Stimulated activated naive CD8-positive, alpha-beta T cell treated with anti-CD3 and anti-CD28 coated beads, Interleukin-15, Interleukin-2, amounts not matched to agents 100 ng/mL and 50 ng/mL, for 24 hours (primary cell): ENCODE results near the gene KLHDC7B.

Experiments used
- H3K27ac Mint-ChIP-seq: one replicate; pipeline ENCODE4 v1.8.0; 2021; ENCODE audit warnings: mild to moderate bottlenecking, mixed read lengths
- H3K27me3 Mint-ChIP-seq: one replicate; pipeline ENCODE4 v1.8.0; 2021; ENCODE audit warnings: mixed read lengths
- H3K36me3 Mint-ChIP-seq: one replicate; pipeline ENCODE4 v1.8.0; 2021; ENCODE audit warnings: low read depth, mixed read lengths
- H3K4me1 Mint-ChIP-seq: one replicate; pipeline ENCODE4 v1.8.0; 2021; ENCODE audit warnings: low read depth, mixed read lengths
- H3K4me3 Mint-ChIP-seq: one replicate; pipeline ENCODE4 v1.8.0; 2021; ENCODE audit warnings: mild to moderate bottlenecking, mixed read lengths
- H3K9me3 Mint-ChIP-seq: one replicate; pipeline ENCODE4 v1.8.0; 2021; ENCODE audit warnings: mixed read lengths

KLHDC7B gene

GRCh38 chr22:50597097-50597496 is 51.4 kb downstream of the KLHDC7B start:
- Mint-ChIP-seq H3K36me3 (peaks cover 14% of the 10 kb centered on the region), H3K27ac (no peak overlapping the region), H3K9me3 (no peaks in the 10 kb centered on the region), H3K4me1 (peaks cover 9% of the 10 kb centered on the region), H3K27me3 (peaks cover 18% of the 10 kb centered on the region), H3K4me3 (no peak overlapping the region)

DNA sequence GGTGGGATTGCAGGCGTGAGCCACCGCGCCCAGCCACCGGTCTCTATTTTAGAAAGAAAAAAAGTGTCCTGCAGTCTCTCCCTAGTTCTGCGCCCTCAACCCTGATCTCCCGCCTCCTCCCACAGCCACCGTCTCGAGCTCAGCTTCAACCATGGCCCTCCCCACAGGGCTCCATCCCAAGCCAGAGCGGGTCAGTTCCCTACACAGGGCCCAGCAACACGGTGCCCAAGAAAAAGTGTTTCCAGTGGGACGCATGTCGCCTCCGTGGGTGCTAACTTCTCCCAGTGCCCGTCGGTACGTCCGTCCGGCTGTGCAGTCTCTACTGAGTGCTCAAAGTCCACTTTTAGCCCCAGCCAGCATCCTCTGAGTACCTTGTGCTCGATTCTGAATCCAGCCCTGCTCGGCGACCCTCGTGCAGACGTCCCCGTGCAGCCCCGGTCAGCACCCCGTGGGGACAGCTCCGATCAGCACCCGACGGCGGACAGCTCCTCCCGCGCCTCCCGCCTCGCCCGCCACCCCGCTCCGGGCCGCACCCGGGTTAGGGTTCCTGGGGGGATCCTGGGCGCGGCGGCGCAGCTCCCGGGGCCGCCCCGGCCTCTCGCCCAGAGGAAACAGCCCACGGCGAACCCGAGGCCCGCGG is 54.2 kb downstream of the KLHDC7B start:
- Mint-ChIP-seq H3K27ac (no peak overlapping the region), H3K4me1 (peaks cover 9% of the 10 kb centered on the region), H3K4me3 (peak overlapping the region; percentile 51)

GRCh38 chr22:50600538-50600937 is 54.8 kb downstream of the KLHDC7B start, which contains the start of gene MAPK8IP2:
Gene MAPK8IP2, plus strand, starts transcription at chr22:50600793. Its CDS starts 26 bp downstream, at chr22:50600819.
- peaks cover 14% of the 10 kb centered on the region for H3K36me3 Mint-ChIP-seq
- no peaks in the 10 kb centered on the region for H3K9me3 Mint-ChIP-seq
- peak within 1 kb of the TSS; percentile 57 for H3K4me3 Mint-ChIP-seq
- H3K4me1 Mint-ChIP-seq = peaks cover 9% of the 10 kb centered on the region
- peaks cover 35% of the 10 kb centered on the region for H3K27me3 Mint-ChIP-seq
- H3K27ac Mint-ChIP-seq = no peak within 1 kb of the TSS

More for the DNA sequence above, 54.2 kb downstream of the KLHDC7B start:
- Mint-ChIP-seq H3K36me3 (peaks cover 14% of the 10 kb centered on the region), H3K9me3 (no peaks in the 10 kb centered on the region), H3K27me3 (peaks cover 33% of the 10 kb centered on the region)
